Endothelial cell (in vitro differentiated cells): Measurements from ENCODE around the gene SBF1. TPM values are rescaled to one million over a fixed set of nuclear protein-coding genes. Genes with fewer than 3 reads are reported as not detected.
"Not testable (repeated sequence)": the region's sequence is repeated elsewhere in the genome, so short reads cannot be mapped to it uniquely, and the experiment has no call there.

Experiments used
- DNase-seq: peaks from one replicate; pipeline ENCODE4 v3.0.0; 2021; ENCODE audit warnings: low spot score
- H3K27ac Mint-ChIP-seq: one replicate; pipeline ENCODE4 v1.8.0; 2021; ENCODE audit warnings: mixed read lengths, inconsistent platforms; ENCODE audit not compliant: unreplicated experiment
- H3K27me3 Mint-ChIP-seq: one replicate; pipeline ENCODE4 v1.8.0; 2021; ENCODE audit warnings: mild to moderate bottlenecking, moderate library complexity, mixed read lengths, inconsistent platforms; ENCODE audit not compliant: unreplicated experiment
- H3K36me3 Mint-ChIP-seq: one replicate; pipeline ENCODE4 v1.8.0; 2021; ENCODE audit warnings: mild to moderate bottlenecking, low read depth, mixed read lengths, inconsistent platforms; ENCODE audit not compliant: unreplicated experiment
- H3K4me1 Mint-ChIP-seq: one replicate; pipeline ENCODE4 v1.8.0; 2021; ENCODE audit warnings: mild to moderate bottlenecking, mixed read lengths, inconsistent platforms; ENCODE audit not compliant: unreplicated experiment
- H3K4me3 Mint-ChIP-seq: one replicate; pipeline ENCODE4 v1.8.0; 2021; ENCODE audit warnings: mild to moderate bottlenecking, mixed read lengths, inconsistent platforms; ENCODE audit not compliant: unreplicated experiment
- H3K9me3 Mint-ChIP-seq: one replicate; pipeline ENCODE4 v1.8.0; 2021; ENCODE audit warnings: mixed read lengths, inconsistent platforms; ENCODE audit not compliant: unreplicated experiment
- CTCF ChIP-seq: fragments of 200-600 bp; sonication (generic); IDR thresholded peaks from one replicate; pipeline ENCODE4 v1.5.0; 2021; ENCODE audit warnings: antibody characterized with exemption; ENCODE audit not compliant: unreplicated experiment
- total RNA-seq: library from RNA; stranded (reverse); fragmentation: NEBNext Ultra II Directional; extraction: Animal tissue kit (Norgen Biotek cat#: 25700); gene quantifications from one replicate; pipeline ENCODE4 v1.2.1, GENCODE V29; 2021; ENCODE audit not compliant: unreplicated experiment

Gene SBF1
- total RNA-seq, 1 donor from 2014 or later: 76.7 TPM

- peaks cover 6% of the 10 kb centered on the region for H3K4me1 Mint-ChIP-seq
- TF ChIP-seq CTCF: no peak
- H3K27me3 Mint-ChIP-seq: peaks cover 19% of the 10 kb centered on the region
- peak overlapping the region; percentile 7 for H3K4me3 Mint-ChIP-seq
- no peak for DNase-seq
- no peak overlapping the region for H3K27ac Mint-ChIP-seq
- peaks cover 18% of the 10 kb centered on the region for H3K36me3 Mint-ChIP-seq
- H3K9me3 Mint-ChIP-seq: no peaks in the 10 kb centered on the region
Observed at GRCh38 chr22:50522806-50523438, 48.1 kb upstream of the SBF1 start.

DNA sequence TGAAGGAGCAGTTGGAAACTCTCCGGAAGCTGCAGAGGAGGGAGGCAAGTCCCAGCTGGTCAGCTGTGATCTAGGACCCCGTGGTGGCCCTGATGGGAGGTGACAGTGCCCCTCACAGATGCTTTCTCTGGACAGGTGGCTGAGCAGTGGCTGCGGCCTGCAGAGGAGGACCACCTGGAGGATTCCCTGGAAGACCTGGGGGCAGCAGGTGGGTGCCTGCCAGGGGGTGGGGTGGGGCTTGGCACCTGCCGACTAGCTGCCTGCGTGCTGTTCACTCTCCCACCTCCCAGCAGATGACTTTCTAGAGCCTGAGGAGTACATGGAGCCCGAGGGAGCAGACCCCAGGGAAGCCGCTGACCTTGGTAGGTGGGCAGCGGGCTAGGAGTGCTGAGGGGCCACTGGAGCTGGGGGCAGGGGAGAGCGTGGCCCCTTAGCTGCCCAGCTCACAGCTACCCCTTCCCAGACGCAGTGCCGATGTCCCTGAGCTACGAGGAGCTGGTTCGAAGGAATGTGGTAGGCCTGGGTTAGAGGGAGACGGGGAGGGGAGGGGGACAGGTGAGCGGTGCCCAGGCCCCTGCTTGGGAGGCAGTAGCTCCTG is 47.5 kb upstream of the SBF1 start:
- Mint-ChIP-seq H3K4me3 (no peak overlapping the region), H3K27me3 (peaks cover 13% of the 10 kb centered on the region), H3K36me3 (peaks cover 18% of the 10 kb centered on the region), H3K4me1 (peaks cover 6% of the 10 kb centered on the region), H3K27ac (no peak overlapping the region), H3K9me3 (no peaks in the 10 kb centered on the region)
- DNase-seq: no peak
- TF ChIP-seq CTCF: no peak

DNA sequence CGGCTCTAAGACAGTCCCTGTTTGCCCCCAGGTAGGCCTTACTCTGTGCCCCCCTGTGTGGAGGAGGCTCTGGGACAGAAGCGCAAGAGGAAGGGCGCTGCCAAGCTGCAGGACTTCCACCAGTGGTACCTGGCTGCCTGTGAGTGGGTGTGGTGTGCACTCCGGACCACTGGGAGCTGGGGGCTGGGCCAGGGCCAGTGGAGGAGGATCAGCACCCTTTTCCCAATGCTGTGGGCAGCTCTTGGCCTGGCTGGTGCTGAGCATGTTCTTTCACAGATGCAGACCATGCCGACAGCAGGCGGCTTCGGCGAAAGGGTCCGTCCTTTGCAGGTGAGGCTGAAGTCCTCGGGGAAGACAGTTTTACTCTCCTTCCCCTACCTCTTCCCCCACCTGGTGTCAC is 46.9 kb upstream of the SBF1 start:
- TF ChIP-seq CTCF: no peak
- no peak for DNase-seq
- Mint-ChIP-seq H3K27ac (no peak overlapping the region), H3K9me3 (no peaks in the 10 kb centered on the region), H3K36me3 (peaks cover 18% of the 10 kb centered on the region), H3K4me3 (no peak overlapping the region), H3K27me3 (peaks cover 10% of the 10 kb centered on the region), H3K4me1 (peaks cover 6% of the 10 kb centered on the region)

DNA sequence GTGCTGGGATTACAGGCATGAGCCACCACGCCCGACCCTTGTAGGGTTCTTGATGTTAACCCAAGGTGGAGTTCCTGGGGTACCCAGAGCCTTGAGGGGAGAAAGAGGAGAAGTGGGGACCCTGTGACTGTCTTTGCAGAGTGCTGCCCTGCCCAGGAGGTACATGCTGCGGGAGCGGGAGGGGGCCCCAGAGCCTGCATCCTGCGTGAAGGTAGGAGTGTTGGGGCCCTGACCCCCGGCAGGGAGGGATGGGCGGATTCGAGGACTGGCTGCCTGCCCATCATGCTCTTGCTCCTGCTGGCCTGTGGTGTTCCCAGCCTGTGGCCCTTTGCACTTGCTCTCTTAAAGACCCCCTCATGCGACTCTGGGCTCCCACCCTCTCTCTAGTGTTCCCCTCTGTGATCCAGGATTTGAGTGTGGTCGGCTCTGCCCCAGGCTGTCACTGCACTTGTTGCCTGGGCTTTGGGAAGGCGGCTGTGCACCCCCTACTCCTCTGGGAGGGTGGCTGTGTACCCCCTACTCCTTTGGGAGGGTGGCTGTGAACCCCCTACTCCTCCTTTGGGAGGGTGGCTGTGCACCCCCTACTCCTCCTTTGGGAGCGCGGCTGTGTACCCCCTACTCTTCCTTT is 46.1 kb upstream of the SBF1 start:
- Mint-ChIP-seq H3K4me1 (peaks cover 6% of the 10 kb centered on the region), H3K36me3 (peaks cover 18% of the 10 kb centered on the region), H3K4me3 (no peak overlapping the region), H3K9me3 (no peaks in the 10 kb centered on the region), H3K27me3 (peaks cover 10% of the 10 kb centered on the region), H3K27ac (no peak overlapping the region)
- no peak for TF ChIP-seq CTCF
- no peak for DNase-seq

DNA sequence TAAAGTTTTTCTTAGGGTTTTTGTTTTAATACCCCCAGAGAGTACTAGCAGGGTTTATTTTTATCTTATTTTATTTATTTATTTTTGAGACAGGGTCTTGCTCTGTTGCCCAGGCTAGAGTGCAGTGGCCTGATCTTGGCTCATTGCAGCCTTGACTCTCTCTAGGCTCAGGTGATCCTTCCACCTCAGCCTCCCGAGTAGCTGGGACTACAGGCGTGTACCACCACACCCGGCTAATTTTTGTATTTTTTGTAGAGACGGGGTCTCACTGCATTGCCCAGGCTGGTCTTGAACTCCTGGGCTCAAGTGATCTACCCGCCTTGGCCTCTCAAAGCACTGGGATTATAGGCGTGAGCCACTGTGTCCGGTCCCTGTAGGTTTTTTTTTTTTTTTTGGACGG is 45.3 kb upstream of the SBF1 start:
- not testable (repeated sequence) for H3K27me3 Mint-ChIP-seq, H3K27ac Mint-ChIP-seq, DNase-seq, H3K4me3 Mint-ChIP-seq, H3K4me1 Mint-ChIP-seq, H3K9me3 Mint-ChIP-seq
- peaks cover 18% of the 10 kb centered on the region for H3K36me3 Mint-ChIP-seq
